ENCODE results near the gene AMMECR1.
"Not testable (repeated sequence)": the region's sequence is repeated elsewhere in the genome, so short reads cannot be mapped to it uniquely, and the experiment has no call there.

The AMMECR1 gene

GRCh38 chrX:110317820-110318663, at the start of gene AMMECR1:
AMMECR1 (minus strand) TSS chrX:110318085; CDS start chrX:110318071, 14 bp downstream.
- DNase-seq = no peak

DNA sequence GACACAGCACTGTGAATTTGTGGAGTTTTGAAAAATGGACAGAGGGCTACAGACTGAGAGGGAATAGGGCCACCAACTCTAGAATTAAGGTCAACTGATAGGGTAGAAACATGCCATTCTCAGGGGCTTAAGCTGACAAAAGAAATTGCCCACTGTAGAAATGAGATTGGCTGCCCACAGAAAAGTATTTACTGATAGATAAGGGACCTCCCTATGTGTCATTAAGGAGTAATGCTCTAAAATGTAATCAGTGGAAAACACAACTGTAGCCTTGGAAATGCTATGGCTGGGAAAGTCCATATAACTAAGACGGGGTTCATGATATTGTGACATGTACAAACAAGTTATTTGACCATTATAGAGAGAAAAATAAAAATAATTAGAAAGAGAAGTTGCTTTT, 45.4 kb upstream of the AMMECR1 start:
- no peak for DNase-seq

- no peak for DNase-seq
Observed at GRCh38 chrX:110359273-110359672, 41.4 kb upstream of the AMMECR1 start.

DNA sequence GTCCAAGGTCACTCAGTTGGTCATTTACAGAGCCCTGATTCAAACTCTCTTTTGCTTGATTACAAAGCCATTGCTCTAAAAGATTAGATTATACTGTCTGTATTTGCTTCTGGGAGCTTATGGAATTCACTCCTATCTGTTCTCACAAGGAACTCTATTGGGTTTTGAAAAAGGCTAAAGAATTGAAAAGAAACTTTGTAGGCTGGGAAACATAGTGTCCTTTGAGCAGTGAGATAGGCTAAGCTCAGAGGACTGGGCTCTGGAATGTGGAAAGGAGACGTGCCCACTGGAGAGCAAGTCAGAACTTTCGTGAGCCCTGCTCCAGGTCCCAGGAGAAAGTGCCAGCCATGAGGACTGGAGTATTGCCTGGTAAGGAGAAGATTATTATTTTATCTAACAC, 40.7 kb upstream of the AMMECR1 start, which contains the start of gene RTL9:
Gene RTL9, plus strand, starts transcription at position 301 of the 400 bp plus-strand sequence. CDS start 91,770 bp downstream, outside the sequence.
- no peak for DNase-seq

- DNase-seq = no peak
Observed at GRCh38 chrX:110346681-110347080, 28.8 kb upstream of the AMMECR1 start.

GRCh38 chrX:110341189-110342035, 23.5 kb upstream of the AMMECR1 start:
- no peak for DNase-seq

DNA sequence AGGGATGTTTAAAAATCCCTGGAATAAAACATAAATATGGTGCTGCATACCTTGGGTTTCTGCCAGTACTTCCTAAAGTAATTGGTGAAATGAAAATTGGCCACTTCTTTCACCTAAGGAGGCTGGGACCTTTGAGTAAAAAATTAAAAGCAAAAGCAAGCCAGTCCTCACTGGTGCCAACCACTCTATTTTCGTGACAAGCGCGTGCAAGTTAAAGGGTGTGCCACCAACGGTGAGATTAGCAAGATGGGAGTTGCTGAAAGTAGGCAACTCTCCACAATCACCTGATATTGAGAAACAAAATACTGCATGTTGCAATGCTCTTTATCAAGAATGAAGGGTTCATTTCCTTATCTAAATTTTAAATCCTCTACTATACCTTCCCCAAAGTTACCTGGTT, 21.1 kb upstream of the AMMECR1 start:
- DNase-seq = no peak

DNA sequence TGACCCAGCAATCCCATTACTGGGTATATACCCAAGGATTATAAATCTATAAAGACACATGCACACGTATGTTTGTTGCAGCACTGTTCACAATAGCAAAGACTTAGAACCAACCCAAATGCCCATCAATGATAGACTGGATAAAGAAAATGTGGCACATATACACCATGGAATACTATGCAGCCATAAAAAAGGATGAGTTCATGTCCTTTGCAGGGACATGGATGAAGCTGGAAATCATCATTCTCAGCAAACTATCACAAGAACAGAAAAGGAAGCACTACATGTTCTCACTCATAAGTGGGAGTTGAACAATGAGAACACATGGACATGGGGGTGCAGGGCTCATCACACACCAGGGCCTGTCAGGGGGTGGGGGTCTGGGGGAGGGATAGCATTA, 15.6 kb upstream of the AMMECR1 start:
- not testable (repeated sequence) for DNase-seq

DNA sequence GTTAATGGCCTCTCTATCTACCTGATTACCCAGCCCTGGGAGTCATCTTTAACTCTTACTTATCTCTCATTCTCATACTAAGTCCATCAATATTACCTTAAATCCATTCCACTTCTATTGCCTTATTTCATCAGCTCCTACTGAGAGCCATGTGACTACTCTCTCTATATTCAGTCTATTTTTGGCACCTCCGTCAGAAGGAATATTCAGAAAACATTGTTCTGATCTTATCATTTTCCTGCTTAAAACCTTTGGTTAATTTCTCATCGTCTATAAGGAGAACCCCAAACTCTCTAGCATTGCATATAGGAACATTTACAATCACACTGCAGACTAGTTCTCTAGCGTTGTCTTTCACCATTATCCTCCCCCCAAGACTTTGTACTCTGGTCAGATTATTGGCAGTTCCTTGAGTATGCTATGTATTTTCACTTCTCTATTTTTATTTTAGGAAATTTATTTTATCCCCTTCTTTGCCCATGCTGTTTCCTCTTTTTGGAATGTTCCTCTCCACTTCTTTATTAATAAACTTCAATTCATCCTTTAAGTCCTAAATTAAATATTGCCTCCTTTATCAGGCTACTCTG, 13.7 kb upstream of the AMMECR1 start:
- no peak for DNase-seq

DNA sequence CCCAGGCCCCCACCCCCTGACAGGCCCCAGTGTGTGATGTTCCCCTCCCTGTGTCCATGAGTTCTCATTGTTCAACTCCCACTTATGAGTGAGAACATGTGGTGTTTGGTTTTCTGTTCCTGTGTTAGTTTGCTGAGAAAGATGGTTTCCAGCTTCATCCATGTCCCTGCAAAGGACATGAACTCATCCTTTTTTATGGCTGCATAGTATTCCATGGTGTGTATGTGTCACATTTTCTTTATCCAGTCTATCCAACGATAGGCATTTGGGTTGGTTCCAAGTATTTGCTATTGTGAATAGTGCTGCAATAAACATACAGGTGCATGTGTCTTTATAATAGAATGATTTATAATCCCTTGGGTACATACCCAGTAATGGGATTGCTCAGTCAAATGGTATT, 10.7 kb upstream of the AMMECR1 start:
- not testable (repeated sequence) for DNase-seq

GRCh38 chrX:110327336-110327735, 9.5 kb upstream of the AMMECR1 start:
- no peak for DNase-seq

DNA sequence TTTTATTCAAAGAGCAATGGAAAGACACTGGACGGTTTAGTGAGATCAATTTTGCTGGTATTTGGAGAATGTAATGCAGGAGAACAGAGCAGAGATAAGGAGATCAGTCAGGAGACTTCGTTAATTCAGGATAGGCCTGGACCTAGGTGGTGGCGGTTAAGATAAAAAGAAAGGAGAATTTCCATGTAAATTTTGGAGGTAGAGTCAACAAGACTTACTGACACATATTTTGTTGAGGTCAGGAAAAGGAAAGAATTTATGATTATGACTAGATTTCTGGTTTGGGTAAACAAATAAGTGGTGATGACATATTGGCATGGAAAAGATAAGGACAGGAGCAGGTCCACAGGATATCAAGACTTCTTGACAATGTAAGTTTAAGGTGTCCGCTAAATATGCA, 8.8 kb upstream of the AMMECR1 start:
- DNase-seq = no peak

DNA sequence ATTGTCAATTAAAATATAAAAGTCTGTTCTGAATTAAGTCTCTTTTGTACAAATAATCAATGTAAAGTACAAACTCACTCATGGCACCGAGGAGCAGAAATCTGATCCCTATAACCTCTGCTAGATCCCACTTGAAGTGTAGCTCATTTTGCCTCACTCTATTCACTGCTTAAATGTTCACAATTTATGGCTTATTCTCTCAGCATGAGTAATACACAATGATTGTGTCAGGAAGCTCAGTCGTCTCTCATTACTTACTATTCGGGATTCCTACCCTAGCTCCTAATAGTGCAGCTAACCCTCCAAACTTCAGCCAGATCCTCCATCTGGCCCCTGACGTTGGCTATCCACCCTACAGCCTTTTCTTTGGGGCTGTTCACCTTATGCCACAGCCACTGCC, 4.7 kb upstream of the AMMECR1 start:
- no peak for DNase-seq

DNA sequence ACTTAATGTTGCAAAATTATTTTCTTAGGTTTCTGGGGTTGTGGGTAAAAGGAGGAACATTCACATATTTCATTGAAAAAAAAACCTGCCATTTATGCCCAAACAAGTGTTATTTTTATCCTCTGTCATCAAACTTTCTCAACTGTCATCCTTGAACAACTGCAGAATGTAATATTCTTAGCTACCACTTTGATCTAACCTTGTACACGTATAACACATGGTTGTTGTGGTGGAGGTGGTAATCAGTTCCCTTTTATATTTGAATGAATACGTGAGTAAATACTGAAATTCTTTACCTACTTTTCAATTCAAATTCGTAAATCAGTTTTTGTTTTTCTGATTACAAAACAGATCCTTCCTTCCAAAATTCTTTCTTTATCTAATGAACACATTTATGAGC, 3.8 kb upstream of the AMMECR1 start:
- no peak for DNase-seq

DNA sequence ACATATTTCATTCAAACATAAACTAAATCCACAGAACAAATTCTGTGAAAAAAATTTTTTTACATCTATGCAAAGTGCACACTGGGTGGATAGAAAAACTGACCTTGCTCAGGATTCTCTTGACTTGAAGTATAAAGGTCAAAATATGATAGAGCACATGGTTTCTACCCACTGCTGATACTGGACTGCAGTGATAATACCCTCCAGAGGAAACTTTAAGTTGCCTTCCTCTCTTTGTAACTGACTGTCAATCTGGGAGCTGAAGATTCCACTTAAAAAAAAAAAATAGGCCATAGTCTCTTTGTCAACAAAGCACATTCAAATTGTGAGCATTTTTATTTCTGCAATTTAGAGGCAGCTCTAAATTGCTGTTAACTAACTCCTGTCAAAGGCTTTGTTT, 3.2 kb upstream of the AMMECR1 start:
- DNase-seq = no peak

DNA sequence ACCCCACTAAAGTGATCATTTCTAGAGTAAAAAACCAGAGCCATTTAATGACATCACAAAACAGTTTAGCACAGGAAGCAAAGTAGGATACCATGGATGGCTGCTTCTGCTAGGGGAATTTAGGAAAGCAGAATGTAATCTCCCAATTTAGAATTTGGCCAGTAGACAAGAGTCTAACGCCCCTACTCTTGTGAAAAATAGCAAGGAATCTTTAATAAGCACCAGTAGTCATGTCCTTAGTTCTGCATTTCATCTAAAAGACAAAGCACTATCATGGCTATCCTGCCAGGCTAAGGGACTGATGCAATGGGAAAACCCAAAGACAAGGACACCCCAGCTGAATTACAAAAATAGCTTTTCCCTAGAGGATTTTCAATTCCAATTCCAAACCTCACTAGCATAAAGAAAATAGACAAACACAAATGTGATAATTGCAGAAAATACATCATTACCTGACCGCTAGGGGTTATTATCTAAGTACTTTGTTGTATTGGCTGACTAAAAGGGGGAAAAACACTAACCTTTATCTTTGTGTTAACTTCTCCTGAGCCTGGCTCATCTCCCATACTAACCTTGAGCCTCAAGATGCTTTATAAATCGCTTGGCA, 2.6 kb upstream of the AMMECR1 start:
- DNase-seq = no peak

- no peak for DNase-seq
Observed at GRCh38 chrX:110318664-110318968, 731 bp upstream of the AMMECR1 start.

- DNase-seq = no peak
Observed at GRCh38 chrX:110317061-110317819, 645 bp downstream of the AMMECR1 start.

- DNase-seq = no peak
Observed at GRCh38 chrX:110316351-110317060, 1.4 kb downstream of the AMMECR1 start.

- DNase-seq = no peak
Observed at GRCh38 chrX:110315551-110315950, 2.3 kb downstream of the AMMECR1 start.

- DNase-seq = no peak
Observed at GRCh38 chrX:110311437-110312230, 6.3 kb downstream of the AMMECR1 start.
